Measurements from ENCODE around the gene CASK.
A peak's percentile ranks its signal among the peaks of the same experiment; 100 is the strongest.

Gene CASK

GRCh38 chrX:41808047-41808446 lies 115.3 kb downstream of the CASK start:
- no peak overlapping the region for H3K4me3 ChIP-seq (ENCODE audit: low read length)
- no peak for TF ChIP-seq CTCF (IDR thresholded peaks at IDR 0.05; ENCODE audit: insufficient read depth, low read depth, low read length, missing control alignments)
- no peak for DNase-seq (ENCODE audit: low read depth)

DNA sequence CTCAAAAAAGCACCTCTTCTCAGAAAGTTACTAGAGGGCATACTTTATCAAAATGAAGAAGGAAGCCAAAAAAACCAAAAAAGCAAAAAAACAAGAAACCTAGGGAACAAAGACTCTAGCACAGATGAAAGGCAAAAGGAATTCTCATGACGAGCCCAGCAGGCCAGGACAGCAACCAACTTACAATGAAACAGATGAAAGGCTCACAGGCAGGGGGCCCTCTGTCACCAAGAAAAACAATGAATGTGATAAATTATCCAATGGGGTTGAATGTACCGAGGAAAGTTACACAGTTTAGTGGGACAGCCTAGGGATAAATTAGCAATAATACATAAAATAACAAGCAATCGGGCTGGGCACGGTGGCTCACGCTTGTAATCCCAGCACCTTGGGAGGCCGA lies 120.4 kb downstream of the CASK start:
- peak; percentile 0 for DNase-seq (ENCODE audit: low read depth)
- H3K4me3 ChIP-seq (ENCODE audit: low read length) = no peak overlapping the region
- no peak for TF ChIP-seq CTCF (IDR thresholded peaks at IDR 0.05; ENCODE audit: insufficient read depth, low read depth, low read length, missing control alignments)

DNA sequence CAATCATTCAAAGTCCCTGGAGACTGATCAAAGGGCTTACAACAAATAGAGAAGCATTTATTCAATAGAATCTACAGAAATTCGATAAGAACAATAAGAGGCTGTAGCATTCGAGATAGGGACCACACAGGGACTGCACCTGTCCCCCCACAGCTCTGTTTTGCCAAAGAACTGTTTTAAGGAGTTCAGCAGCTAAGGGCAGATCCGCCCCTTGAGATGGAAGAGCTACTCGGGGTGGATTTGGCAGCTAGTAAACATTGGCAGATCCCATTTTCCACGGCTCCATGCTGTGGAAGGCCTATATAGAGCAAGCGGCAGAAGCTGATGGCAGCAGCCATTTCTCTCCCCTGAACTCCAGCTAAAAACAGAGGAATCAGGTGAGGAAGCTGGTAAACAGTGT lies 123.7 kb downstream of the CASK start:
- H3K4me3 ChIP-seq (ENCODE audit: low read length) = no peak overlapping the region
- DNase-seq (ENCODE audit: low read depth) = no peak
- TF ChIP-seq CTCF (IDR thresholded peaks at IDR 0.05; ENCODE audit: insufficient read depth, low read depth, low read length, missing control alignments) = no peak

DNA sequence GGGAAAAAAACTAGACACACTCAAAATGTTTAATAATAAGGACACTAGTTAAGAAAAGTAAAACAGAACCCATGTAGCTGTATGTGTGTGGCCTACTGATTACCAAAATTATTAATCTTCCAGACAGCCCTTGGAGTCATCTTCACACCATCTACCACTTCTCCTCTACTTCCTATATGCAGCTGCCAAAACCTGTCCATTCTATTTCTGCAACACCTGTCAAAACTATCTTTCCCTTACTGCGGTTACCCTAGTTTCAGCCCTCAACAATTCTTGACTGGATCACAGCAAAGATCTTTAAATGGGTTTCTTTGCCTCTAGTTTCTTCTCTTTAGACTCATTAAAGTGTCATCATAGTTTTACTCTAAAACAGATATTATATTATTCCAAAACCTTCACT lies 126.8 kb downstream of the CASK start:
- TF ChIP-seq CTCF (IDR thresholded peaks at IDR 0.05; ENCODE audit: insufficient read depth, low read depth, low read length, missing control alignments) = no peak
- H3K4me3 ChIP-seq (ENCODE audit: low read length) = no peak overlapping the region
- DNase-seq (ENCODE audit: low read depth) = no peak

DNA sequence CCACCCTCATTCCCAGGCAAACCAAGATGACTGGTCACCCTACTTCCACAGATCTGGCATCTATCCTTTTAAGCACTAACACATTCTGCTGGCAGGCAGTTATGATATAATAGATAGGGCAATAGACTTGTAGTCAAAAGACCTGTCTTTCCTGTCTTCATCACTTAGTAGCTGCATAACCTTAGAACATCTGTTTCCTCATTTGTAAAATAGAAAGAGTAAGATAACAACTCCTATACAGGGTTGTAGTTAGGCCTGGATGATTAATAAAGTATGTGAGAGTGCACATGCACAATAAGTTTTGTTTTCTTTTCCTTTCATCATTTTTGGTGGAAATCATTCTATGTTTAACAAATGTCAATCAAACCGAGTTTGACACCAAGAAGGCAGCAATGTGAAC lies 127.3 kb downstream of the CASK start:
- no peak overlapping the region for H3K4me3 ChIP-seq (ENCODE audit: low read length)
- DNase-seq (ENCODE audit: low read depth) = peak; percentile 26
- no peak for TF ChIP-seq CTCF (IDR thresholded peaks at IDR 0.05; ENCODE audit: insufficient read depth, low read depth, low read length, missing control alignments)

DNA sequence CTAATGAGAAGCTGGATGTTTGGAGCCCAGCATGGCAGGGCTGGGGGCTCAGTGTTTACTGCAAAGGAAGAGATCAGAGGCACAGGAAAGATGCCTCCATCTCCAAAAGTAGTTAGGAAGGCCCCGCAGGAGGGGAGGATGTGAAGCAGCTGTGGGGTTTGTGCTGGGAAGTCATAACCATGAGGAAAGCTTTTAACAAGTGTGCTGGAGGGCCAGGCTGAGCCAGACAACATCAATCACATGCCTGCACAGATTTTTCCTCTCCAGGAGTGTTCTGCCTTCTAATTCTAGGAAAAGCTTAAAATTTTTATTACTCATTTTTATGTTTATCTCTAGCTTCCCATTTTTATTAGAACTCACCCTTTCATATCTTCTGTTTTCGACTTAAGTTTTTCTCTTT lies 134.0 kb downstream of the CASK start:
- H3K4me3 ChIP-seq (ENCODE audit: low read length) = no peak overlapping the region
- no peak for DNase-seq (ENCODE audit: low read depth)
- TF ChIP-seq CTCF (IDR thresholded peaks at IDR 0.05; ENCODE audit: insufficient read depth, low read depth, low read length, missing control alignments) = no peak

DNA sequence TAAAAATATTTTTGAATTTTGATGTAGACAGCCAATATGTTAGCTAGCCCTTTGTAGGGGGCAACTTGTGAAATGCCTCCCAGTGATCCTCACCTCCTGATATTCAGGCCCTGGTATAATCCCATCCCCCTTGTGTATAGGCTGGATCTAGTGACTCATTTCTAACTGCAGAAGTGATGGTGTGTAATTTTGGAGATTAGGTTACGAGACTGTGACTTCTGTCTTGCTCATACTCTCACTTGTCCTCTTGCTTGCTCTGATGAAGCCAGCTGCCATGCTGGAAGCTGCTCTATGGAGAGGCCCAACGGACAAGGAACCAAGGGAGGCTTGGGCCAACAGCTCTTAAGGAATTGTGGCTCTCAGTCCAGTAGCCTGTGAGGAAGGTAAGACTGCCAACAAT lies 137.7 kb downstream of the CASK start:
- DNase-seq (ENCODE audit: low read depth) = peak; percentile 46
- H3K4me3 ChIP-seq (ENCODE audit: low read length) = no peak overlapping the region
- no peak for TF ChIP-seq CTCF (IDR thresholded peaks at IDR 0.05; ENCODE audit: insufficient read depth, low read depth, low read length, missing control alignments)
